NCI-H1436 (cell line): Measurements from ENCODE around the gene LRRC45.

ENCODE experiments used
- DNase-seq: peaks from one replicate; lab custom pipeline; 2025; lab: John Stamatoyannopoulos, UW

The LRRC45 gene

GRCh38 chr17:82051776-82052637 is 28.9 kb downstream of the LRRC45 start, which contains the start of the genes GPS1 and RFNG:
GPS1 (plus strand) TSS chr17:82051898; CDS start chr17:82051932, 34 bp downstream.
RFNG (minus strand) TSS chr17:82051811; CDS start chr17:82051766, 45 bp downstream.
- peak; percentile 73 for DNase-seq

- DNase-seq: no peak
Observed at GRCh38 chr17:82052638-82053059, 29.5 kb downstream of the LRRC45 start.

- DNase-seq: no peak
Observed at GRCh38 chr17:82053130-82053529, 30.0 kb downstream of the LRRC45 start.

GRCh38 chr17:82053556-82054263 is 30.6 kb downstream of the LRRC45 start:
- DNase-seq: no peak

- DNase-seq: no peak
Observed at GRCh38 chr17:82054351-82055022, 31.4 kb downstream of the LRRC45 start.

- no peak for DNase-seq
Observed at GRCh38 chr17:82055023-82055964, 32.2 kb downstream of the LRRC45 start.

GRCh38 chr17:82055965-82056728 is 33.0 kb downstream of the LRRC45 start:
- no peak for DNase-seq

- no peak for DNase-seq
Observed at GRCh38 chr17:82056729-82057621, 33.9 kb downstream of the LRRC45 start.

GRCh38 chr17:82058230-82058854 is 35.2 kb downstream of the LRRC45 start:
- no peak for DNase-seq

GRCh38 chr17:82058855-82059249 is 35.7 kb downstream of the LRRC45 start:
- no peak for DNase-seq

GRCh38 chr17:82059272-82060000 is 36.3 kb downstream of the LRRC45 start:
- DNase-seq: no peak

GRCh38 chr17:82060001-82060380 is 36.9 kb downstream of the LRRC45 start:
- DNase-seq: no peak

- DNase-seq: no peak
Observed at GRCh38 chr17:82060614-82061013, 37.5 kb downstream of the LRRC45 start.

GRCh38 chr17:82061047-82061925 is 38.2 kb downstream of the LRRC45 start:
- no peak for DNase-seq

- no peak for DNase-seq
Observed at GRCh38 chr17:82062076-82062983, 39.2 kb downstream of the LRRC45 start.

- DNase-seq: no peak
Observed at GRCh38 chr17:82062984-82063368, 39.9 kb downstream of the LRRC45 start.
